ENCODE data around the gene SPTBN1. TPM values are rescaled to one million over a fixed set of nuclear protein-coding genes. Genes with fewer than 3 reads are reported as not detected.

The SPTBN1 gene
- 10 to 100 TPM; 38.4 to 38.5 TPM for total RNA-seq
- polyA plus RNA-seq, result 49.2 TPM

DNA sequence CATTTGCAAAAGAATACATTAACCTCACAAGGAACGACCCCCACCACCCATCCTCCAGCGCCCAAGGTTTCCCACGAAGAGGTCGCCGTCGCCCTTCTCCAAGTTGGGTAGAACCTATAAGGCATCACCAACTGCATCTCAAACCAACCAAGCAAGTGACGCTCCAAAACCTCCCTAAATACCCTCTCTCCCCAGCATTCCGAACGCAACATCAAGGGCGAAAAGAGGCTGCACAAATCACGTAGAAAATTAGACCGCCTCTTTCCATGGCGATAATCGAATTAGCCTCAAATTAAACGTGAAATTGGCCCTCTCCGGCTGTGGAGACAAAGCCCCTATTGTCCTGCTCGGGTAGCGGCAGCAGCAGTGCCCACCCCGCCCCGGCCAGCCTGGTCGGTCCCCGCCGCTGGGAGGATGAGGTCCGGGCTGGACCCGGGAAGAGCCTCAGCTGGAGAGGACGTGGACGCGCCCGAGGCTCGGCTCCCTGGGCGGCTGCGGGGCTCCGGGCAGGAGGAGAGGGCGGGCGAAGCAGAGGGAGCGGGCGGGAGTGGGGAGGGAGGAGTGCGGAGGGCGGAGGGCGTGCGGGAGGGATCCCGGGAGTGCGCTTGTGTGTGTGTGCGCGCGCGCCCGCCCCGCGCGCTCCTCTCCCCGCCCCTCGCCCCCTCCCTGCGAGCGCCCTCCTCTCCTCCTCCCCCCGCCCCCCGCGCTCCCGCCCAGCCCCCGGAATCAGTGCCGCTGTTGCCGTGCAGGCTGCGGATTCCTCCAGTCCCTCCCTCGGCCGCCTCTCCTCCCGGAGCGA is at the start of gene SPTBN1:
TSS of gene SPTBN1 (plus strand) at position 765 of the 799 bp plus-strand sequence. CDS start 70,092 bp downstream, outside the sequence.
- DNase-seq, result peak in 1 of 5 donors; percentile 24
- H3K27me3 ChIP-seq (ENCODE audit: insufficient read depth, low read length, poor library complexity, severe bottlenecking), result peaks cover 30% of the 10 kb centered on the region
- Mint-ChIP-seq H3K36me3 (peaks cover 0 to 2% (median 2%) of the 10 kb centered on the region in 3 donors), H3K27ac (no peak within 1 kb of the TSS), H3K4me1 (peaks cover 16 to 27% (median 27%) of the 10 kb centered on the region in 3 donors), H3K27me3 (peaks cover 39 to 56% of the 10 kb centered on the region in 2 donors), H3K9me3 (no peaks in the 10 kb centered on the region), H3K4me3 (peak within 1 kb of the TSS; percentile 49 to 93 (median 89))
- peaks cover 7% of the 10 kb centered on the region for H3K4me1 ChIP-seq (ENCODE audit: insufficient read depth, low read length)
- H3K36me3 ChIP-seq (ENCODE audit: insufficient read depth, low read length), result no peaks in the 10 kb centered on the region
- POLR2A ChIA-PET, result no interaction called here
- no peak within 1 kb of the TSS for H3K27ac ChIP-seq (ENCODE audit: low read depth, low read length)
- CTCF ChIA-PET, result no interaction called here
- H3K4me3 ChIP-seq (ENCODE audit: low read length), result peak within 1 kb of the TSS; percentile 27
- no peaks in the 10 kb centered on the region for H3K9me3 ChIP-seq (ENCODE audit: low read length)

DNA sequence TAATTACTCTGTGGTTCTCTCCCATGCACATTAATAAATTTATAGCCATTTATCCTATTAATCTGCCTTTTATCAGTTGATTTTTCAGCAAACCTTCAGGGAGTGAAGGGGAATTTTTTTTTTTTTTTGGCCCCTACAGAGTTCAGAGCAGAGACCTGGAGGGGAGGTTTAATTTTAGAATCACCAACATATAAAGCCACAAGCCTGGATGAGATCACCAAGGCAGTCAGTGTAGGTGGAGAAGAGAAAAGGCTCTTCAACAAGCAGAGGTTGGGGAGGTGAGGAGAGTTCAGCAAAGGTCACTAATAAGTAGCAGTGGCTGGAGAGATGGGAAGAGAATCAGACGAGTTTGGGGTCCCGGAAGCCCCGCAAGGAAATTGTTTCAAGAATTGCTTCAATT is 48.4 kb upstream of the SPTBN1 start:
- ChIA-PET POLR2A (interaction anchor here (0.6 kb wide), 1 partner anchor 139 kb away, joined by 4 read pairs; no protein-coding TSS in a partner anchor), CTCF (no interaction called here)
- Mint-ChIP-seq H3K9me3 (no peaks in the 10 kb centered on the region), H3K4me1 (peaks cover 8 to 13% (median 10%) of the 10 kb centered on the region in 3 donors), H3K27me3 (peaks cover 20 to 26% of the 10 kb centered on the region in 2 donors), H3K36me3 (no peaks in the 10 kb centered on the region), H3K27ac (no peak overlapping the region), H3K4me3 (no peak overlapping the region)
- Histone ChIP-seq H3K4me1 (ENCODE audit: insufficient read depth, low read length) (no peaks in the 10 kb centered on the region), H3K27me3 (ENCODE audit: insufficient read depth, low read length, poor library complexity, severe bottlenecking) (no peaks in the 10 kb centered on the region), H3K27ac (ENCODE audit: low read depth, low read length) (no peak overlapping the region), H3K36me3 (ENCODE audit: insufficient read depth, low read length) (no peaks in the 10 kb centered on the region), H3K9me3 (ENCODE audit: low read length) (no peaks in the 10 kb centered on the region), H3K4me3 (ENCODE audit: low read length) (no peak overlapping the region)
- DNase-seq, result no peak

DNA sequence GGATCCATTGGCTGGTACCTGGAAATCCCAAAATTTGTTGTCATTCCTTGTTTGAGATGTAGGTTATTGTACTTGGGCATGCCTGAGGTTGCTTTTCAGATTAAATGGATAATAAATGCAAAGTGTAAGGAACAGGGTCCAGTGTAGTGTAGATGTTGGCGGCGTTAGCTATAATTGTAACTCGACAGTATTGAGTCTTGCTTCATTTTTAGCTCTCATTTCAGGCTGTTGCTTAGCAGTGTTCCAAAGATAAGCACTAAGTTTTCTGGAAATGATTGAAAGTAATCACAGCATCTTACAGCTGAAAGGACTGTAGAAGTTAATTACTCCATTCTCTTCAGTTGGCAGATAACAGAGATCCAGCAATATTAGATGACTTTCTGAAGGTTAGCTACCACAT is 47.8 kb upstream of the SPTBN1 start:
- CTCF ChIA-PET, result no interaction called here
- POLR2A ChIA-PET, result no interaction called here
- H3K4me3 Mint-ChIP-seq, result no peak overlapping the region

DNA sequence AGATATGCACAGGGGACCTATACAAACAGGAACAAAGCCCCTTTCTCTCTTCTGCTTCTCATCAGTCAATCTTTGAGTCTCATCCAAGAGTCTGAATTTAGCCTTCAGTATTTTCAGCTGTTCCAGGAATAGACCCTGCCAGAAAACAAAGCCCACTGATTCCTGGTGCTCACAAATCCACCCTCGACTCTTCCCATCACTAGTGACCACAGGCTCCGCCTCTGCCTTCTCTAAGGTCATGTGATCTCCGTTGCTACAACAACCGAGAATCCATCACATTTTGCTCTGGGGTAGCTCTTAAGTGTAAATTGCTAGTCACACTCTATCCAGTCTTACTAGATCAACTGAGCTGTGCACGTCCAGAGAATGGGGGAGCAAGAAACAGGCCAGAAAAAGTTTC is 46.4 kb upstream of the SPTBN1 start:
- Mint-ChIP-seq H3K27me3 (peaks cover 16 to 26% of the 10 kb centered on the region in 2 donors), H3K4me1 (peaks cover 0 to under 1% (median 0%) of the 10 kb centered on the region in 3 donors), H3K27ac (no peak overlapping the region), H3K36me3 (no peaks in the 10 kb centered on the region), H3K9me3 (no peaks in the 10 kb centered on the region), H3K4me3 (no peak overlapping the region)
- no peak for DNase-seq
- no peaks in the 10 kb centered on the region for H3K4me1 ChIP-seq (ENCODE audit: insufficient read depth, low read length)
- ChIA-PET POLR2A (interaction anchor here (0.6 kb wide), 1 partner anchor 40 kb away, joined by 4 read pairs; no protein-coding TSS in a partner anchor), CTCF (no interaction called here)
- no peak overlapping the region for H3K27ac ChIP-seq (ENCODE audit: low read depth, low read length)
- H3K4me3 ChIP-seq (ENCODE audit: low read length), result no peak overlapping the region
- H3K27me3 ChIP-seq (ENCODE audit: insufficient read depth, low read length, poor library complexity, severe bottlenecking), result no peaks in the 10 kb centered on the region
- no peaks in the 10 kb centered on the region for H3K36me3 ChIP-seq (ENCODE audit: insufficient read depth, low read length)
- H3K9me3 ChIP-seq (ENCODE audit: low read length), result no peaks in the 10 kb centered on the region

More for the DNA sequence above, 47.8 kb upstream of the SPTBN1 start:
- DNase-seq, result no peak
- Histone ChIP-seq H3K4me1 (ENCODE audit: insufficient read depth, low read length) (no peaks in the 10 kb centered on the region), H3K27ac (ENCODE audit: low read depth, low read length) (no peak overlapping the region), H3K4me3 (ENCODE audit: low read length) (no peak overlapping the region), H3K9me3 (ENCODE audit: low read length) (no peaks in the 10 kb centered on the region), H3K36me3 (ENCODE audit: insufficient read depth, low read length) (no peaks in the 10 kb centered on the region), H3K27me3 (ENCODE audit: insufficient read depth, low read length, poor library complexity, severe bottlenecking) (no peaks in the 10 kb centered on the region)
- H3K27me3 Mint-ChIP-seq, result peaks cover 18 to 26% of the 10 kb centered on the region in 2 donors
- H3K9me3 Mint-ChIP-seq, result no peaks in the 10 kb centered on the region
- no peak overlapping the region for H3K27ac Mint-ChIP-seq
- peaks cover 8 to 11% (median 9%) of the 10 kb centered on the region in 3 donors for H3K4me1 Mint-ChIP-seq
- H3K36me3 Mint-ChIP-seq, result no peaks in the 10 kb centered on the region

DNA sequence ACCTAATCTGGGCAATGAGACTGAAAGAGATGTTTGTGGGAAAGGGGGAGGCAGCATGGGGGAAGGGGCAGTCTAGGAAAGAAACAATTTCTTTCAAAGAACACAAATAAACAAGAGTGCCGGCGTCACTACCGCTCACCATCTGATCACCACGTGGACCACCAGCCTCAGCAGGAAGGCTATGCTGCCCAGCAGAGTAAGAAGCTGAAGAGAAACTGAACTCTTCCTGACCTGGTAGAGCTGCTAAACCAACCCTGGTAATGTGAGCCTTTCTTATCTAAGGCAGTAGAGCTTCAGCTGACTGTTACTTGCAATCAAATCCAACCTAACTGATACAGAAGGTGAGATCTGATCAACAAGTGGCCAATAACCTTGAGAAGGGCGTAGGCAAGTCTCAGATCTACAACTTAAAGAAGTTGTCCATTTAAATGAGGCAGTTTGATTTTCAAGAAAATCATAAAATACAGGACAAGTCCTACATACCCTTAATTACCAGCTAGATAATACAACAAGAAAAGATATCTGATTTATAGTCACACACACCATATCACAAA is 44.2 kb upstream of the SPTBN1 start:
- DNase-seq, result no peak
- H3K4me1 ChIP-seq (ENCODE audit: insufficient read depth, low read length), result no peaks in the 10 kb centered on the region
- Mint-ChIP-seq H3K4me3 (no peak overlapping the region), H3K4me1 (no peaks in the 10 kb centered on the region), H3K36me3 (no peaks in the 10 kb centered on the region), H3K9me3 (no peaks in the 10 kb centered on the region), H3K27me3 (peaks cover 20 to 30% of the 10 kb centered on the region in 2 donors), H3K27ac (no peak overlapping the region)
- no peak overlapping the region for H3K27ac ChIP-seq (ENCODE audit: low read depth, low read length)
- CTCF ChIA-PET, result no interaction called here
- no peak overlapping the region for H3K4me3 ChIP-seq (ENCODE audit: low read length)
- no peaks in the 10 kb centered on the region for H3K36me3 ChIP-seq (ENCODE audit: insufficient read depth, low read length)
- POLR2A ChIA-PET, result no interaction called here
- no peaks in the 10 kb centered on the region for H3K27me3 ChIP-seq (ENCODE audit: insufficient read depth, low read length, poor library complexity, severe bottlenecking)
- no peaks in the 10 kb centered on the region for H3K9me3 ChIP-seq (ENCODE audit: low read length)

DNA sequence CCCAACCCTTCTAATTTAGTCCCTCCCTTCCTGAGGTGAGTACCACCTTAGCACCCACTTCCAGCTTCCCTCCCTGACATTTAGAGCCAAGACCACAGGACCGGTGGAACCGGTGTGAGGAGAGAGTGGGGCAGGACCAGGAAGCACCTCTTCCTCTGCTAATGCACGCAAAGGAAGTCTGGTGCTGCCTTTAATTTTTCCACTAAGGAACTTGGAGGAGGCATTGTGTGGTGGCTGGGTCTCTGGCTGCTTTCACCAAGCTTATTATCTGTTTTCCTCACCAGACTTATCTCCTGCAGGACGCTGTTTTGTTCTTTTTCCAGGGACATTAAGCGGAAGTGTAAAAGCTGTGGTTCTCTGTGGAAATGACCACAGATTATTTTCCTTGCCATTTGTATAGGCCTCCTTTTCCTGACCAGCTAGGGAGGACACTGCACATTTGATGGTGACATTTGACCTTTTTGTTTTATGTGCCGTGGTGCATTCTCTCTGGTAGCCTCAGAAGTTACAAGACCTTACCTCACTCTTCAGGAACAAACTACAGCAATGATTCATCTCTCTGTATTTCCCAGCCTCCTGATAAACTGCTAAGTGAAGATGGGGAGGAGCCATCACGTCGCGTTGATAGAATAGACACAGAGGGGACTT is 39.8 kb upstream of the SPTBN1 start:
- POLR2A ChIA-PET, result no interaction called here
- no peak overlapping the region for H3K4me3 Mint-ChIP-seq
- no peaks in the 10 kb centered on the region for H3K36me3 Mint-ChIP-seq
- Histone ChIP-seq H3K36me3 (ENCODE audit: insufficient read depth, low read length) (no peaks in the 10 kb centered on the region), H3K4me3 (ENCODE audit: low read length) (no peak overlapping the region), H3K27me3 (ENCODE audit: insufficient read depth, low read length, poor library complexity, severe bottlenecking) (no peaks in the 10 kb centered on the region), H3K27ac (ENCODE audit: low read depth, low read length) (no peak overlapping the region), H3K9me3 (ENCODE audit: low read length) (no peaks in the 10 kb centered on the region), H3K4me1 (ENCODE audit: insufficient read depth, low read length) (no peaks in the 10 kb centered on the region)
- H3K27ac Mint-ChIP-seq, result no peak overlapping the region
- no peak for DNase-seq
- peaks cover 1 to 5% (median 4%) of the 10 kb centered on the region in 3 donors for H3K4me1 Mint-ChIP-seq
- CTCF ChIA-PET, result no interaction called here
- H3K27me3 Mint-ChIP-seq, result peaks cover 10 to 13% of the 10 kb centered on the region in 2 donors
- no peaks in the 10 kb centered on the region for H3K9me3 Mint-ChIP-seq

DNA sequence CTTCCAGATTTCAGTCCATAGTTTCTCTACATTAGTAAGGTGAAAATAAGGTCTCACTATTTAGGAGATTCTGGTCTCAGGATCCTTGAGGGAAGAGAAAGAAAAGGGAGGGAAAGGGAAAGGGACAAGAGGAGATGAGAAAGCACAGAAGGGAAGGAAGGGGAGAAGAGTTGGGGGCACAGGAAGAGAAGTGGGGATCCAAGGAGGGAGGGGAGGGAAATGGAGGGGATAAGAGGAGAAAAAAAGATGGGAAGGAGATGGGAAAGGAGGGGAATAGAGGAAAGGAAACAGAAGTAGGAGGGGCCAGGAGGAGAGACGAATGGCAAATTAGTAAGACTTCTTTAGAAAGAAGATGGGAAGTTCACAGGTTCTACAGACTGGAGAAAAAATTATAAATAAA is 39.2 kb upstream of the SPTBN1 start:
- no peak overlapping the region for H3K27ac Mint-ChIP-seq
- ChIA-PET CTCF (no interaction called here), POLR2A (no interaction called here)
- H3K27me3 Mint-ChIP-seq, result peaks cover 4 to 6% of the 10 kb centered on the region in 2 donors
- no peaks in the 10 kb centered on the region for H3K36me3 Mint-ChIP-seq
- no peak overlapping the region for H3K4me3 Mint-ChIP-seq
- H3K9me3 ChIP-seq (ENCODE audit: low read length), result no peaks in the 10 kb centered on the region
- no peaks in the 10 kb centered on the region for H3K9me3 Mint-ChIP-seq
- H3K4me1 ChIP-seq (ENCODE audit: insufficient read depth, low read length), result no peaks in the 10 kb centered on the region
- no peak overlapping the region for H3K4me3 ChIP-seq (ENCODE audit: low read length)
- no peaks in the 10 kb centered on the region for H3K27me3 ChIP-seq (ENCODE audit: insufficient read depth, low read length, poor library complexity, severe bottlenecking)
- H3K4me1 Mint-ChIP-seq, result peaks cover 6 to 11% (median 10%) of the 10 kb centered on the region in 3 donors
- no peaks in the 10 kb centered on the region for H3K36me3 ChIP-seq (ENCODE audit: insufficient read depth, low read length)
- DNase-seq, result no peak
- no peak overlapping the region for H3K27ac ChIP-seq (ENCODE audit: low read depth, low read length)

DNA sequence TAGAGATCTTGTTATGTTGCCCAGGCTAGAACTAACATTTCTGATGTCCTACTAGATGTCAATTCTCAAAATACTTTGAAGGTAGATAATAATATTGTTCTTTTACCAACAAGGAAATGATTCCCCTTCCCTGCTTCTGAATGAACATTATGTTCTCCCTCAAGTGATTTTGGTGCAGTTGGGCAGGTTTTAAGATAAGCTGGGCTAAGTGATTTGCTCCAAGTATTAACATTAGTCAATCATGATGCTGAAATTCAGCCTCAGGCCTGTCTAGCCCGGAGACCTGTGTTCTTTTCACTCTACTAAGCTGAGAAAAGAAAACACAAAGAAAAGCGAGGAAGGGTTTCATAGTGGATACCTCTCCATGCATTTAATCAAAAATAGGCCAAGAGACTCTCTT is 38.5 kb upstream of the SPTBN1 start:
- no peaks in the 10 kb centered on the region for H3K4me1 ChIP-seq (ENCODE audit: insufficient read depth, low read length)
- no peaks in the 10 kb centered on the region for H3K27me3 ChIP-seq (ENCODE audit: insufficient read depth, low read length, poor library complexity, severe bottlenecking)
- no peaks in the 10 kb centered on the region for H3K36me3 Mint-ChIP-seq
- H3K36me3 ChIP-seq (ENCODE audit: insufficient read depth, low read length), result no peaks in the 10 kb centered on the region
- H3K4me1 Mint-ChIP-seq, result peaks cover 8 to 15% (median 13%) of the 10 kb centered on the region in 3 donors
- H3K9me3 Mint-ChIP-seq, result peaks cover 0 to 2% (median 0%) of the 10 kb centered on the region in 5 donors
- no peak overlapping the region for H3K4me3 Mint-ChIP-seq
- peaks cover 4 to 5% of the 10 kb centered on the region in 2 donors for H3K27me3 Mint-ChIP-seq
- POLR2A ChIA-PET, result interaction anchor here (0.5 kb wide), 1 partner anchor 852 kb away, joined by 6 read pairs; no protein-coding TSS in a partner anchor
- H3K27ac Mint-ChIP-seq, result no peak overlapping the region
- DNase-seq, result no peak
- no peak overlapping the region for H3K4me3 ChIP-seq (ENCODE audit: low read length)
- H3K27ac ChIP-seq (ENCODE audit: low read depth, low read length), result no peak overlapping the region
- no peaks in the 10 kb centered on the region for H3K9me3 ChIP-seq (ENCODE audit: low read length)
- CTCF ChIA-PET, result no interaction called here
